HL-60 (cell line): Measurements from ENCODE around the gene SHFL.

Experiments used
- DNase-seq, 2 experiments: peaks; one replicate each; pipeline ENCODE4 v3.0.0-alpha.2; 2010 to 2020; ENCODE audit warnings: low read depth in 1 of 2, low spot score in 1 of 2
- H3K27ac ChIP-seq: fragments of 250-450 bp; sonication (Bioruptor Pico); replicated peaks from 2 replicates; pipeline ENCODE4 v1.5.1; 2020; ENCODE audit warnings: mild to moderate bottlenecking, moderate library complexity
- H3K27me3 ChIP-seq: fragments of 250-450 bp; sonication (Bioruptor Pico); 2 replicates; pipeline ENCODE4 v1.5.1; 2021; ENCODE audit warnings: mild to moderate bottlenecking, moderate library complexity; ENCODE audit not compliant: insufficient read depth, poor library complexity, severe bottlenecking
- H3K4me3 ChIP-seq: replicated peaks from 2 replicates; pipeline ENCODE4 v1.5.1; 2011; ENCODE audit warnings: mild to moderate bottlenecking, control low read depth, low read length; ENCODE audit not compliant: insufficient read depth
- GABPA ChIP-seq: IDR thresholded peaks from 2 replicates; pipeline ENCODE4 v1.6.1; 2012; ENCODE audit warnings: low read depth
- POLR2AphosphoS5 ChIP-seq: IDR thresholded peaks from 2 replicates; pipeline ENCODE4 v1.6.1; 2012; ENCODE audit warnings: low read depth
- SPI1 ChIP-seq: IDR thresholded peaks from 2 replicates; pipeline ENCODE4 v1.6.1; 2012; ENCODE audit warnings: low read depth, mild to moderate bottlenecking, borderline replicate concordance
- TF ChIP-seq, protein P1 (sequence below): IDR thresholded peaks from one replicate; pipeline ENCODE4 v1.5.1; 2011; ENCODE audit warnings: low read length, control low read depth, inconsistent platforms; ENCODE audit not compliant: insufficient read depth
- TF ChIP-seq, protein P2 (sequence below): IDR thresholded peaks from 2 replicates; pipeline ENCODE4 v1.6.1; 2012; ENCODE audit warnings: low read depth; ENCODE audit not compliant: insufficient replicate concordance

SHFL gene

DNA sequence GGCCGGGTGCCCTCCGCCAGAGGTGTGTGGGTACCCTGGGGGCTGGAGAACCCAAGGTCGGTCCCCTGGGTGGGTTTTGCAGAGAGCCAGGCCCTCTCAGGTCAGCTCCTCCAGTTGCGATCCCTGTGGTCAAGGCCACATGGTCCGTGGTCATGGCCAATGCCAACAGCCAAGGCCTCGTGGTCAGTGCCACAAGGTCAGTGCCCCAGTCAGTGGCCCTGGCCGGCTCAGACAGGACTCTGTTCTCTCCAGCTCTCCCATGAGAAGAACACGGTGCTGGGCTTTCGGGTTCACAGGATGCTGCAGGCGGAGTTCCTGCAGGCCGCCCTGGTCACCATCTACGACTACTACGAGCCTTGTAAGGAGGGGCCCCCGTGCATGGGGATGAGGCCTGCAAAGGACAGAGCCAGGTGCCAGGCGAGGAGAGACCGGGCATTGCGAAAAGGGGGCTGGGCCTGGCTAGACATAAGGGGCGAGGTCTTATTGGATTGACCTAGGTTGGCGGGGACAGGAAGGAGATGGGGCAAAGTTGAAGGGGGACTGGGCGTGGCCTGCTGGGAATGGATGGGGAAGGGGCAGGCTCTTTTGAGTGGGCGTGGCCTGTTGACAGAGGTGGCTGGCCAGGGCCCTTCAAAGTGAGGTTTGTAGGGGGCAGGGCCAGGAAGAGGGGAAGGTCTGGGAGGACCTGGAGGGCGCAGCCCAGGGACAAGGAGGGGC is 15.2 kb upstream of the SHFL start:
- DNase-seq: no peak
- H3K27me3 ChIP-seq: no peaks in the 10 kb centered on the region
- H3K4me3 ChIP-seq: no peak overlapping the region
- H3K27ac ChIP-seq: no peak overlapping the region
- no peak for TF ChIP-seq GABPA
- TF ChIP-seq, protein P1, sequence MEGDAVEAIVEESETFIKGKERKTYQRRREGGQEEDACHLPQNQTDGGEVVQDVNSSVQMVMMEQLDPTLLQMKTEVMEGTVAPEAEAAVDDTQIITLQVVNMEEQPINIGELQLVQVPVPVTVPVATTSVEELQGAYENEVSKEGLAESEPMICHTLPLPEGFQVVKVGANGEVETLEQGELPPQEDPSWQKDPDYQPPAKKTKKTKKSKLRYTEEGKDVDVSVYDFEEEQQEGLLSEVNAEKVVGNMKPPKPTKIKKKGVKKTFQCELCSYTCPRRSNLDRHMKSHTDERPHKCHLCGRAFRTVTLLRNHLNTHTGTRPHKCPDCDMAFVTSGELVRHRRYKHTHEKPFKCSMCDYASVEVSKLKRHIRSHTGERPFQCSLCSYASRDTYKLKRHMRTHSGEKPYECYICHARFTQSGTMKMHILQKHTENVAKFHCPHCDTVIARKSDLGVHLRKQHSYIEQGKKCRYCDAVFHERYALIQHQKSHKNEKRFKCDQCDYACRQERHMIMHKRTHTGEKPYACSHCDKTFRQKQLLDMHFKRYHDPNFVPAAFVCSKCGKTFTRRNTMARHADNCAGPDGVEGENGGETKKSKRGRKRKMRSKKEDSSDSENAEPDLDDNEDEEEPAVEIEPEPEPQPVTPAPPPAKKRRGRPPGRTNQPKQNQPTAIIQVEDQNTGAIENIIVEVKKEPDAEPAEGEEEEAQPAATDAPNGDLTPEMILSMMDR: no peak
- no peak for TF ChIP-seq POLR2AphosphoS5
- TF ChIP-seq, protein P2, sequence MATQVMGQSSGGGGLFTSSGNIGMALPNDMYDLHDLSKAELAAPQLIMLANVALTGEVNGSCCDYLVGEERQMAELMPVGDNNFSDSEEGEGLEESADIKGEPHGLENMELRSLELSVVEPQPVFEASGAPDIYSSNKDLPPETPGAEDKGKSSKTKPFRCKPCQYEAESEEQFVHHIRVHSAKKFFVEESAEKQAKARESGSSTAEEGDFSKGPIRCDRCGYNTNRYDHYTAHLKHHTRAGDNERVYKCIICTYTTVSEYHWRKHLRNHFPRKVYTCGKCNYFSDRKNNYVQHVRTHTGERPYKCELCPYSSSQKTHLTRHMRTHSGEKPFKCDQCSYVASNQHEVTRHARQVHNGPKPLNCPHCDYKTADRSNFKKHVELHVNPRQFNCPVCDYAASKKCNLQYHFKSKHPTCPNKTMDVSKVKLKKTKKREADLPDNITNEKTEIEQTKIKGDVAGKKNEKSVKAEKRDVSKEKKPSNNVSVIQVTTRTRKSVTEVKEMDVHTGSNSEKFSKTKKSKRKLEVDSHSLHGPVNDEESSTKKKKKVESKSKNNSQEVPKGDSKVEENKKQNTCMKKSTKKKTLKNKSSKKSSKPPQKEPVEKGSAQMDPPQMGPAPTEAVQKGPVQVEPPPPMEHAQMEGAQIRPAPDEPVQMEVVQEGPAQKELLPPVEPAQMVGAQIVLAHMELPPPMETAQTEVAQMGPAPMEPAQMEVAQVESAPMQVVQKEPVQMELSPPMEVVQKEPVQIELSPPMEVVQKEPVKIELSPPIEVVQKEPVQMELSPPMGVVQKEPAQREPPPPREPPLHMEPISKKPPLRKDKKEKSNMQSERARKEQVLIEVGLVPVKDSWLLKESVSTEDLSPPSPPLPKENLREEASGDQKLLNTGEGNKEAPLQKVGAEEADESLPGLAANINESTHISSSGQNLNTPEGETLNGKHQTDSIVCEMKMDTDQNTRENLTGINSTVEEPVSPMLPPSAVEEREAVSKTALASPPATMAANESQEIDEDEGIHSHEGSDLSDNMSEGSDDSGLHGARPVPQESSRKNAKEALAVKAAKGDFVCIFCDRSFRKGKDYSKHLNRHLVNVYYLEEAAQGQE: no peak
- TF ChIP-seq SPI1: no peak

DNA sequence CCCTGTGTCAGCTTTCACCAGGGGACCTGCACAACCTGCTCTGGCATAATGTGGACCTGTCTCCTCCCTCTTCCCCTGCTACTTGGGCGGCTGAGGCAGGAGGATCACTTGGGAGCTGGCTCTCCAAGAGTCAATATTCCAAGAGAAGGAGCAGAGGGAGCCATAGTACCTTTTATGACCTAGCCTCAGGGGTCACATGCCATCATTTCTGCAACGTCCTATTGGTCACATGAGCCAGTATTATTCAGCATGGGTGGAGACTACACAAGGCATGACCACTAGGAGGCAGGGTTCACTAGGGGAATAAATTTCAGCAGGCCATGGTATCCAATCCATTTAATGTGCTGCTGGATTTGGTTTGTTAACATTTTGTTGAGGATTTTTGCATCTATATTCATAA is 12.0 kb upstream of the SHFL start:
- Histone ChIP-seq H3K27me3 (no peaks in the 10 kb centered on the region), H3K4me3 (no peak overlapping the region), H3K27ac (no peak overlapping the region)
- no peak for TF ChIP-seq POLR2AphosphoS5
- TF ChIP-seq, protein P1: peak; percentile 40
- DNase-seq: peak in 1 of 2 experiments; percentile 43

DNA sequence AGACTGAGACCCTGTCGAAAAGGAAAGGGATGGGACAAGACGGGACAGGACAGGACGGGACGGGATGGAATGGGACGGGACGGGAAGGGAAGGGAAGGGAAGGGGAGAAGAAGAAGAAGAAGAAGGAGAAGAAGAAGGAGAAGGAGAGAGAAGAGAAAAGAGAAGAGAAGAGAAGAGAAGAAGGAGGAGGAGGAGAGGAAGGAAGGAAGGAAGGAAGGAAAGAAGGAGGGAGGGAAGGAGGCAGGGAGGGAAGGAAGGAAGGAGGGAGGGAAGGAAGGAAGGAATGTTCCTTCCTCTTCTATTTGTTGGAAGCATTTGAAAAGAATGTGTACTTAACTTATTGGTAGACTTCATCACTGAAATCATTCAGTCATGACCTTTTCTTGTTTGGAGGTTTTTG is 9.6 kb upstream of the SHFL start:
- no peak overlapping the region for H3K4me3 ChIP-seq
- no peaks in the 10 kb centered on the region for H3K27me3 ChIP-seq
- TF ChIP-seq, protein P2: no peak
- no peak for TF ChIP-seq POLR2AphosphoS5
- TF ChIP-seq SPI1: no peak
- TF ChIP-seq, protein P1: no peak
- no peak for DNase-seq
- no peak overlapping the region for H3K27ac ChIP-seq

DNA sequence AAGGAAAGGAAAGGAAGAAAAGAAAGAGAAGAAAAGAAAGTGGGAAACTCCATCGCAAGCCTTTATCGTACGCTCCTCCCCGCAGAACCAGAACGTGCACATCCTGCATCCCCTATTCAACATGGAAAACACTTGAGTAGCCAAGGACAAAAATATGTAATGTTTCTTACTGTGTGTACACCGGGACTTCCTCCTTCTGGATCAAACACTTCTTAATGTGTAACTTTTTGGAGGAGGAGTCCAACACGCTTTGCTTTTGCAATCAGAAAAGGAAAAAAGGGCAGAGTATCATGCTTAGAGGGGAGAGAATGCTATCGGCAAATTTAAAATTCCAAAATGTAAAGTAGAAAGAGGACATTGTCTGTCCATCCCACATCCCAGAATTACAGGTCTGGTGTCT is 7.8 kb upstream of the SHFL start:
- no peaks in the 10 kb centered on the region for H3K27me3 ChIP-seq
- TF ChIP-seq GABPA: no peak
- TF ChIP-seq, protein P2: no peak
- no peak for TF ChIP-seq POLR2AphosphoS5
- TF ChIP-seq SPI1: no peak
- TF ChIP-seq, protein P1: no peak
- no peak for DNase-seq
- no peak overlapping the region for H3K27ac ChIP-seq
- no peak overlapping the region for H3K4me3 ChIP-seq
